Mucosa of descending colon (tissue), 3 donors: ENCODE data around the gene RPRD2. TPM values are rescaled to one million over a fixed set of nuclear protein-coding genes. Genes with fewer than 3 reads are reported as not detected.
"Not testable (repeated sequence)": the region's sequence is repeated elsewhere in the genome, so short reads cannot be mapped to it uniquely, and the experiment has no call there.

Experiments used
- ATAC-seq: fragments of 200-7000 bp; cut with Tn5 transposase; one replicate; pipeline ENCODE4 v1.9.1; 2020; ENCODE audit warnings: mild to moderate bottlenecking, moderate library complexity
- DNase-seq, 3 donors: peaks; one replicate each; pipeline ENCODE4 v3.0.0-alpha.2; 2020
- H3K36me3 ChIP-seq: fragments of 200-600 bp; one replicate; pipeline ENCODE4 v1.8.0; 2021; ENCODE audit warnings: low read depth, mild to moderate bottlenecking
- H3K4me1 ChIP-seq: fragments of 200-600 bp; one replicate; pipeline ENCODE4 v1.8.0; 2021; ENCODE audit warnings: low read depth, mild to moderate bottlenecking
- H3K4me3 ChIP-seq: fragments of 200-600 bp; one replicate; pipeline ENCODE4 v1.8.0; 2021; ENCODE audit warnings: mild to moderate bottlenecking
- H3K9me3 ChIP-seq: fragments of 200-600 bp; one replicate; pipeline ENCODE4 v1.8.0; 2021; ENCODE audit warnings: mild to moderate bottlenecking
- CTCF ChIP-seq: fragments of 200-600 bp; IDR thresholded peaks from one replicate; pipeline ENCODE4 v1.8.0; 2022; ENCODE audit warnings: antibody characterized with exemption, mild to moderate bottlenecking
- intact Hi-C, 2 donors: fragments of 100-400 bp; cut with DNase I in 1 of 2; cut with micrococcal nuclease in 1 of 2; formaldehyde crosslinking; loops; one replicate each; pipeline versions ENCODE4 v1.11.0 to v1.11.1; 2022; cut with DNase I, micrococcal nuclease
- total RNA-seq, 3 donors: library from RNA; stranded (reverse); fragmentation: NEBNext Ultra II Directional in 2 of 3; extraction: Animal tissue kit (Norgen Biotek cat#: 25700) in 2 of 3; gene quantifications; one replicate each; pipeline versions ENCODE4 v1.2.1 to v1.2.4, GENCODE V29; 2021 to 2023
- donor health status: DM: no; HTN: no; CAD: no; lungs with moderate emphysema.
- donor health status: DM: no; HTN: no; CAD: no.
- donor health status: DM: no; HTN: yes; CAD: no.

RPRD2 gene
- total RNA-seq, 3 donors from 2014 or later = 28.3 to 43.1 (median 32.4) TPM

- no peak for DNase-seq
- Histone ChIP-seq H3K4me3 (no peak overlapping the region), H3K4me1 (peaks cover 2% of the 10 kb centered on the region), H3K9me3 (no peaks in the 10 kb centered on the region), H3K36me3 (no peaks in the 10 kb centered on the region)
- TF ChIP-seq CTCF = no peak
- intact Hi-C loops = no loop called here
- no peak for ATAC-seq
These were observed 28.7 kb downstream of the RPRD2 start for GRCh38 chr1:150392627-150393026.

GRCh38 chr1:150395115-150395514 is 31.2 kb downstream of the RPRD2 start:
- ATAC-seq, H3K9me3 ChIP-seq, H3K36me3 ChIP-seq, H3K4me3 ChIP-seq, intact Hi-C loops, DNase-seq, H3K4me1 ChIP-seq: not testable (repeated sequence)

- no peak for TF ChIP-seq CTCF
- Histone ChIP-seq H3K4me1 (no peaks in the 10 kb centered on the region), H3K9me3 (no peaks in the 10 kb centered on the region), H3K36me3 (no peaks in the 10 kb centered on the region), H3K4me3 (no peak overlapping the region)
- intact Hi-C loops = no loop called here
- DNase-seq = no peak
- ATAC-seq = no peak
These were observed 33.6 kb downstream of the RPRD2 start for GRCh38 chr1:150397392-150398032.

GRCh38 chr1:150404465-150404864 is 40.5 kb downstream of the RPRD2 start:
- Histone ChIP-seq H3K9me3 (no peaks in the 10 kb centered on the region), H3K4me3 (no peak overlapping the region), H3K4me1 (peaks cover 25% of the 10 kb centered on the region), H3K36me3 (no peaks in the 10 kb centered on the region)
- ATAC-seq (no peak), DNase-seq (no peak)
- intact Hi-C loops = no loop called here
- TF ChIP-seq CTCF = no peak

GRCh38 chr1:150405660-150406059 is 41.7 kb downstream of the RPRD2 start:
- no peak for DNase-seq
- Histone ChIP-seq H3K4me1 (peaks cover 33% of the 10 kb centered on the region), H3K9me3 (no peaks in the 10 kb centered on the region), H3K4me3 (no peak overlapping the region), H3K36me3 (no peaks in the 10 kb centered on the region)
- TF ChIP-seq CTCF = no peak
- no peak for ATAC-seq
- intact Hi-C loops = no loop called here

- ATAC-seq = no peak
- no peak for TF ChIP-seq CTCF
- no peak overlapping the region for H3K4me3 ChIP-seq
- no peaks in the 10 kb centered on the region for H3K9me3 ChIP-seq
- no peak for DNase-seq
- peaks cover 33% of the 10 kb centered on the region for H3K4me1 ChIP-seq
- intact Hi-C loops = no loop called here
- H3K36me3 ChIP-seq = no peaks in the 10 kb centered on the region
These were observed 42.5 kb downstream of the RPRD2 start for GRCh38 chr1:150406483-150406882.
